Measurements from ENCODE around the gene GLG1.
"Not testable (repeated sequence)": the region's sequence is repeated elsewhere in the genome, so short reads cannot be mapped to it uniquely, and the experiment has no call there.

The GLG1 gene

DNA sequence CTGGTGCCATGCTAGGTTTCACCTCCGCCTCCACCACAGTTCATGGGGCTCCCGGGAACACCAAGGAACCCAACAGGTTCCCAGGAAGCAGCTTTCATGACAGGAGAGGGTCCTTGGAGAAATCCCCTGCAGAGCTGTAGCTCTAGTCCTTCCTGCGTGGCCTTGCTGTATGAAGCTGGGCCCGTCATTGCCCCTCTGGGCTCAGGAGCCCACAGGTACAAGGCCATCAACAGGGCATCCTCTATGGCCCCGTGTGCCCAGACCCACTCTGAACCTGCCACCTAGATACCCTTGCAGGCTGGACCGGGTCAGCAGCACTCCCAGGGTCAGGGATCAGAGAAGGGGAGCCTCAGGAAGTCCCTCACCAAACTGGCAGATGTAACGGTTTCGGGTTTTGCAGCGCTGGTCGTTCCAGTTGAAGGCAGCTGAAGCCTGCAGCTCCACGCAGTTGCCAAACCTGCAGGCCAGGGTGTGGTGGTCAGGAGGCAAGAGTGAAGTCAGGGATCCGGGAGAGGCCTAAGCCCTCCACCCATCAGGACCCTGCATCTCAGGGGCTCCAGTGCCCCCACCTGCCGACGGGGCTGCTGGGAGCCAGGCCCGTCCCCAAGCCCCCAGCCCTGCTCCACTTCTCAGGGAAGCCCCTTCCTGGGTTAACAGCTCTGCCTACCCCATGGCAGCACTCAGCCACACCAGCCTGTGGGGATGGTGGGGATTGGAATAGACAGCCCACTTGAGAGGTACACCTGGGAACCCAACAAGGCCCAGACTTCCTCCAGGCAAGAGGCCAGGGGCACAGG, 197.5 kb downstream of the GLG1 start:
- not testable (repeated sequence) for DNase-seq (ENCODE audit: low read depth in 2 of 2)

DNA sequence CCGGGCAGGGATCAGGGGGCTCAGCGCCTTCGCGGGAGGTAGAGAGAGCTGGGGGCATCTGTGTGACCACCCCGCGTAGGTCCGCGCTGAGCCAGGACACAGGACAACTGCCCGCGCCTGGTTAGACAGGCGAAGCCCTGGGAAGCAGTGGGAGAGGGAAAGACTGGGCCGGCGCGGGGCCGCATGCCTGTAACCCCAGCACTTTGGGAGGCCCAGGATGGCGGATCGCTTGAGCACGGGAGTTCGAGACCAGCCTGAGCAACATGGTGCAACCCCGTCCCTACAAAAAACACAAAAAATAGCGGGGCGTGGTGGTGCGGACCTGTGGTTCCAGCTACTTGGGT, 199.6 kb downstream of the GLG1 start:
- not testable (repeated sequence) for DNase-seq (ENCODE audit: low read depth in 2 of 2)

DNA sequence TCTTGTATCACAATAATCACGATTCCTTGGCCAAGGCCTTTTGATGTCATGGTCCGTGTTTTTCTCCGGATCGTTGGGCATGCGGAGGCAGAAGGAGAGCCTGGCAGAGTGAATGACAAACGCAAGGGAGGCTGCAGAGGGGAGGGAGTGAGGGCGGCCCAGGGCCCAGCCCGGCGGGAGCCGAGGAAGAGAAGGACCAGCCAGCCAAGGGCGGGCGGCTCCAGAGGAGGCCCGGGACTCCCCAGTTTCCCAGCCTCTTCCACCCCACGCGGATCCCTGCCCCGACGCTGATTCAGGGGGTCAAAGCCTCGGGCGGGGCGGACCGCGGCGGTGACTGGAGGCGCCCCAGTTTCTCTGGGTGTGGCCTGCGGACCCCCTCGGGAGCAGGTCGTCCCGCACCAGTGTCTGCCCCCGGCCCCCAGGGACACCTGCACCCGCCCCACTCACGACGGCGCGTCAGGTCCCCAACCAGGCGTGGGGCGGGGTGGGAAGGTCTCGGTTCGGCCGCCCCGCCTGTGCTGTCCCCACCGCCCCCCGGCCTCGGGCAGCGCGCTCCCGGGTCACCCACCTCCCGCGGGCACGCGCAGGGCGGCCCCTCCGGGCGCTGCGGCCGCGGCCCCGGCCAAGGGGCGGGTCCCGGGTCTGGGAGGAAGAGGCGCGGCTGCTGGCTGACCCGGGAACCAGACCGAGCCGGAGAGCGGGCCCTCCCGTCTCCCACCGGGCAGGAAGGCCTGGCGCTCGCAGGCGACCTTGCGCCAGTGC, 200.1 kb downstream of the GLG1 start:
- DNase-seq (ENCODE audit: low read depth in 2 of 2), result not testable (repeated sequence)

DNA sequence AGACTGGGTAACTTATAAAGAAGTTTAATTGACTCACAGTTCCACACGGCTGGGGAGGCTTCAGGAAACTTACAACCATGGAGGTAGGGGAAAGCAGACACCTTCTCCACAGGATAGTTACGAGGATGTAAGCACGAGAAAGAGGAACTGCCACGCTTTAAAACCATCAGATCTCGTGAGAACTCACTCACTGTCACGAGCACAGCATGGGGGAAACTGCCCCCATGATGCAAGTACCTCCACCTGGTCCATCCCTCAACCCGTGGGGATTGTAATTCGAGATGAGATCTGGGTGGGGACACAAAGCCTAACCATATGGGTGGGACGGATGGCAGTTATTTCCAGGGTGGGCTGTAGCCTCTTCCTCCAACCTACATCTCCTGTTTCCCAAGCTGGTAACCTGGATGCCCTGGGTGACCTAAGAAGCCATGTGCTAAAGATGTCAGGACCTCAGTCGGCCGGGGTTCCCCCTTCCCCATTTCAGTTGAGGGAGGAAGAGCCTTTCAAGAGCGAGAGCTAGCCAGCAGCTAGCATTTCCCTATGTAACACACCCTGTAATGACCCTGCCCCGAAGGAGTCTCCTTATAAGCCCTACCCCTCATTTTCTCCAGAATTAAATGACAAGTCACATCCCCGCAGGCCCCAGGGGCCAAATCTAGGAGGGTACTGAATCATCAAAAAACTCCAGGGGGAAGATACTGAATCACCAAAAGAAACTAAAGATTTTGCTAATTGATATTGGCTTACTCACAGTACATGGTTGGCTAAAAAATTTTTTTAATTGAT, 202.6 kb downstream of the GLG1 start:
- not testable (repeated sequence) for DNase-seq (ENCODE audit: low read depth in 2 of 2)

DNA sequence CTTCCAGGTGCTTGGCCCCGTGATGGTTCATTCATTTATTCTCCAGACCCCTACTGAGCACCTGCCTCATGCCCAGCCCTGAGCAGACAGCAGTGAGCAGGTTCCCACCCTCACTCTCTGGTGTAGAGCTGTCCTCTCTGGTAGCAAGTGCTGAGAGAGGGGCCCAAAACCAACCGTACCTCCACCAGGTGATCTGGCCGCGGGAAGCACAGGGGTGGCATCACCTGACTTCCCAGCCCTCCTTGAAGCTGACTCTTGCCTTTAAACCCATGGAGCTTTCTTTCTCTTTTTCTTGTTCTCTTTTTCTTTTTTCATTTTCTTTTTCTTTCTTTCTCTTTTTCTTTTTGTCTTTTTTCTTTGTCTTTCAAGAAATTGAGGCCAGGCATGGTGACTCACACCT, 206.7 kb downstream of the GLG1 start:
- DNase-seq (ENCODE audit: low read depth in 2 of 2), result not testable (repeated sequence)

DNA sequence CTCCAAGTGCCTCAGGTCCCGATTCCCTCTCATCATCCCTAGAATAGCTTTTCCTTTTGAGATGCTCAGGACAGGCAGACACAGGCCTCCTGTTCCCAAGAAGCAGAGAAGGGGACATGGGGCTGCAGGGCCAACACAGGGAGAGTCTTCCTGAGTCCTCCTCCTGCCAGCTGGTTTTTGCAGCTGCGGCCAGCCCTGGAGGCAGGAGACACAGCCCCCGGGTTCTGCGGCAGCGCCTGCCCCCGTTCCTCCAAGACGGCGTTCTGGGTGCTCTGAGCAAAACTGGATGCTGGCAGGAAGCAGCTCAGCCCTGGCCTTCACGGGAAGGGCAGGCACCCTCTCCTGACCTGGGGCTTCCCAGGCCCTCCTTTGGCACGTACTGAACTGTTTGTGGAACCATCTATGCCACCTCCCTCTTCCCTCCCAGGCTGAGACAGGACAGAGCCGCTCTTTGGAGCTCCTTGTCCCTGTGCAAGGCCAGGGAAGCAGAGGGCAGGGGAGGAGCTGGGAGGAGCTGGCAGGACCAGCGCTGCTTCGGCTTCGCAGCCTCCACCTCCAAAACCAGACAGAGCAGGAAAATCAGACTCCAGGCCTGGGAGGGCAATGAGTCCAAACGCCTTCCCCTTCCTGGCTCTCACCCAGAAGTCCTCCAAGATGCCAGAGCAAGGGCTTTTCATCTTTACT, 208.6 kb downstream of the GLG1 start:
- DNase-seq (ENCODE audit: low read depth in 2 of 2), result not testable (repeated sequence)
